ENCODE measurements around the gene MATCAP1.

DNA sequence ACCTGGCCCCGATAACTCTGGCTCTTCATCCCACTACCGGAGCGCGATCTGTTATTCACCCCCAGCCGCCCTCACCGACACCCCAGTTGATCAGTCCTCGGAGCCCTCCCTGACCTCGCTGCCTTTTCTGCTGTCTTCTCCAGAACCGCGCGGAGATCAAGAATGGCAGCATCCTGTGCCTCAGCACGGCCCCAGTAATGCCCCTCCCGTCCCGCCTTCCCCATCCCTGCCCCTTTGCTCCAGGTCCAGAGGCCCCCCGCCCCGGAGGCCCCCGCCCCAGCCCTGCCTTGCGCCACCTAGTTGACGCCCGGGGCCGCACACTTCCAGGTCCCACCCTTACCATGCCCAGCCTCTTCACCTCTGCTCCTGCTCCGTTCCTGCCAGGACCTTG lies 16.0 kb upstream of the MATCAP1 start:
- TF ChIP-seq, protein P1, sequence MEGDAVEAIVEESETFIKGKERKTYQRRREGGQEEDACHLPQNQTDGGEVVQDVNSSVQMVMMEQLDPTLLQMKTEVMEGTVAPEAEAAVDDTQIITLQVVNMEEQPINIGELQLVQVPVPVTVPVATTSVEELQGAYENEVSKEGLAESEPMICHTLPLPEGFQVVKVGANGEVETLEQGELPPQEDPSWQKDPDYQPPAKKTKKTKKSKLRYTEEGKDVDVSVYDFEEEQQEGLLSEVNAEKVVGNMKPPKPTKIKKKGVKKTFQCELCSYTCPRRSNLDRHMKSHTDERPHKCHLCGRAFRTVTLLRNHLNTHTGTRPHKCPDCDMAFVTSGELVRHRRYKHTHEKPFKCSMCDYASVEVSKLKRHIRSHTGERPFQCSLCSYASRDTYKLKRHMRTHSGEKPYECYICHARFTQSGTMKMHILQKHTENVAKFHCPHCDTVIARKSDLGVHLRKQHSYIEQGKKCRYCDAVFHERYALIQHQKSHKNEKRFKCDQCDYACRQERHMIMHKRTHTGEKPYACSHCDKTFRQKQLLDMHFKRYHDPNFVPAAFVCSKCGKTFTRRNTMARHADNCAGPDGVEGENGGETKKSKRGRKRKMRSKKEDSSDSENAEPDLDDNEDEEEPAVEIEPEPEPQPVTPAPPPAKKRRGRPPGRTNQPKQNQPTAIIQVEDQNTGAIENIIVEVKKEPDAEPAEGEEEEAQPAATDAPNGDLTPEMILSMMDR (conservative IDR thresholded peaks at IDR 0.05; ENCODE audit: low read depth, low read length) = no peak
- TF ChIP-seq POLR2A (IDR thresholded peaks at IDR 0.05; ENCODE audit: low read depth, low read length) (no peak), MAZ (IDR thresholded peaks at IDR 0.05; ENCODE audit: borderline replicate concordance, low read depth, low read length) (no peak), BHLHE40 (IDR thresholded peaks at IDR 0.05; ENCODE audit: low read depth, low read length) (no peak), CEBPB (IDR thresholded peaks at IDR 0.05; ENCODE audit: low read depth, low read length) (no peak)
- TF ChIP-seq, protein P2, sequence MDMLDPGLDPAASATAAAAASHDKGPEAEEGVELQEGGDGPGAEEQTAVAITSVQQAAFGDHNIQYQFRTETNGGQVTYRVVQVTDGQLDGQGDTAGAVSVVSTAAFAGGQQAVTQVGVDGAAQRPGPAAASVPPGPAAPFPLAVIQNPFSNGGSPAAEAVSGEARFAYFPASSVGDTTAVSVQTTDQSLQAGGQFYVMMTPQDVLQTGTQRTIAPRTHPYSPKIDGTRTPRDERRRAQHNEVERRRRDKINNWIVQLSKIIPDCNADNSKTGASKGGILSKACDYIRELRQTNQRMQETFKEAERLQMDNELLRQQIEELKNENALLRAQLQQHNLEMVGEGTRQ (IDR thresholded peaks at IDR 0.05; ENCODE audit: low read depth, low read length) = no peak

Data from IMR-90 (cell line).